RCC 7860 (cell line): Measurements from ENCODE around the gene IQSEC3.
"Not testable (repeated sequence)": the region's sequence is repeated elsewhere in the genome, so short reads cannot be mapped to it uniquely, and the experiment has no call there.

Experiments
- DNase-seq: peaks from one replicate; pipeline ENCODE4 v3.0.0-alpha.2; 2015; ENCODE audit warnings: low spot score
- FAIRE-seq: peaks from 2 replicates; lab custom pipeline; 2012; peaks lifted over from hg19 to GRCh38; lab: Jason Lieb, UNC

The IQSEC3 gene

DNA sequence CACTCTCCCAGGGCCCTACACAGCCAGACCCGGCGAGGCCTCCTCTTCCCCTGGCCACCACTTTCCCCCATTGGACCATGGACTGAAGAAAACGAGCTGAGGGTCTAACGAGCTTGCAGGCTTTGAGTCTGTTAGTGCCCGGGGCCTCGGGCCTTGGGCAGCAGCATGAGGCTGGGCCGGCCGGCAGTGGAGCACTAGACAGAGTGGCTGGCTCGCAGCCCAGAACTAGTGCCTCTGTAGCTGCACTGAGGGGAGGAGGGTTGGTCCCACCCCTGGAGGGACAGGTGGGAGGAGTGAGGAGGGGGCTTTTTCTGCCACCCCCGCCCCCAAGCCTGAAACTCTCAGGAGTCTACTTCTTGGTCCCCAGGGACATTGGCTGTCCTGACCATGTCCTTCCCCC, 108.7 kb downstream of the IQSEC3 start:
- FAIRE-seq (no peak), DNase-seq (no peak)

- DNase-seq = no peak
- FAIRE-seq = no peak
Measured at GRCh38 chr12:175759-176158, 109.2 kb downstream of the IQSEC3 start.

GRCh38 chr12:176321-177181, 110.0 kb downstream of the IQSEC3 start:
- peak; percentile 94 for DNase-seq
- peak; percentile 94 for FAIRE-seq

- DNase-seq (no peak), FAIRE-seq (no peak)
Measured at GRCh38 chr12:177336-177979, 110.9 kb downstream of the IQSEC3 start.

DNA sequence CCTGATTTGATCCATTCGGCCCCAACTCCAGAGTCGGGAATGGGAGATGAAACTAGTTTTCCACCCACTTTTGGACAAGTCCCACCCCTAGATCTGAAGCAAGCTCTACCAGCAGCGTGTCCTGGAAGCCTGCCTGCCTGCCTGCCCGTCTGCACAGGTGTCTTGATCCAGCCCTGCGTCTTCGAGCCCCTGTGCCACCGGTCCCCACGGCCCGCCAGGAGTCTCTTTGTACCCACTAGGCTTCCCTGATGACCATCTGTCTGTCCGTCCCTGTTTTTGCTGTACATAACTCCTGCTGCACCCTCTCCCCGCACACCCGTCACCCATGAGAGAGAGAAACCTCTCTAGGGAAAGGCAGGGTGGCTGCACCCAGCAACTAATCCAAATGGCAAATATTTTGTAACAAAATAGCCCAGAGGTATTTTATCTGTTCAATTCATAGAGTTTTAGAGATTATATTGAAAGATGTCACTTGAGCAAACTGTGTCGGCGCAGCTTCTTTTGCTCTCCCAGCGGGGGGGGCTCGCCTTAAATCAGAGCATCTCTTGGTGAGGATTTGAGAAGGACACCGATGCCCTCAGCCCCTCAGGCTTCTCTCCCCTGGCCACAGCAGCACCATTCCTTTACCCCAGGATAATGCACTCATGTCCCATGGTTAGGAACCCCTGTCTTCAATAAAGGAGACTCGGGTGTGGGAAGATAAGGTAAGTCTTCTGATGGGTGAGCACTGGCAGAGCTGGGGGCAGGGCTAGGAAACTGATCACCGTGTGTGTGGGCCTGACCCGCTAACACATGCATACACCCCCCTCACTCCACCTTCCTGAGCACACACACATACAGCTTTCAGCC, 111.6 kb downstream of the IQSEC3 start:
- DNase-seq = no peak
- no peak for FAIRE-seq

GRCh38 chr12:178829-179109, 112.2 kb downstream of the IQSEC3 start:
- no peak for FAIRE-seq
- DNase-seq = no peak

DNA sequence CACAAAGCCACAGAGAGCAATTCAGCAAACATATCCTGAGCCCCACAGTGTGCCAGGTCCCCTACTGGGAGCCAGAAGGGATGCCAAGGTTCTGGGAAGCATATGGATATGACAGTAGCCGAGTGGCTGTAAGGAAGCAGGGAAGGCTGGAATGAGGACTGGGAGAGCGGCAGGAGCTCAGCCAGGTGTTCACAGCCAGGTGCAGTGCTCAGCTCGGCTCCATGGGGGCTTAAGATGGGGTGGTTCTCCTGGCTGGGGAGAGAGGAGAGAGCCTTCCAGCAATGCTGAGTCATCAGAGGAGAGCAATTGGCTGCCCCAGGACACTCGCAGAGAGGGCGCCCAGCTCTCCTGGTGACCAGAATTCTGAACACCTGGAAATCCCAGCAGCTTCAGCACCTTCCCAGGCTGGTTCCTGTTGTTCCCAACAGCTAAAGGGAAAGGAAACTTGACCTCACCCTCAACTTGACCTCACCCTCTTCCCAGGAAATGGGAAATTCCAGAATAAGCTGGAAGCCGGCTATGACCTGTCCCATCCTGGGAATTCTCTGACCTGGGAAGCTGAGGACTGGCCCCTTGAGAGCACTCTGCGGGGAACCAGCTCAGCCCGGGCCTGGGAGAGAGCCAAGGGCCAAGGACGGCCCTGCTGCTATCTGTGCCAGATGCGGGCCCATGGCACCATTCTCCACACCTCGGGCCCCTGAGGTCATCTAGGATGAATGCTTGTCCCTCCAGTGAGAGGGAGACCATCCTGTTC, 112.7 kb downstream of the IQSEC3 start:
- FAIRE-seq (peak; percentile 83), DNase-seq (peak; percentile 80)

DNA sequence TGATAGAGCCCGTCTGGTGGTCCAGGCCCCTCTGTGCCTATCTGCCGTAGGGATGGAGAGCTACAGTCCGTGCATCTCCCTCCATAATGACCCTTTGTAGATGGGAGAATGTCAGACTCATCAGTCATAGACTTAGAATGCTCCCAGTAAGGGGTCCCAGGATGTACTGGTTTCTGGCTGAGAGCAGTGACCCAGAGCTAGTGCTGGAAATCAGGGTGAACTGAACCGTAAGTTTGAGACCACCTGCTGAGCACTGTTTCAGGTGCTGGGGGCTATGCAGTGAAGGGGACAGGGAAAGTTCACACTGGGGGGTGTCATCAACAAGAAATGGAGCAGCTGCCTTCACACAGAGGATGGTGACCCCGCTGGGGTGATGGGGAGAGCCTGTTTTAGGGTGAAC, 113.3 kb downstream of the IQSEC3 start:
- no peak for FAIRE-seq
- DNase-seq = peak; percentile 47

GRCh38 chr12:180445-180844, 113.9 kb downstream of the IQSEC3 start:
- DNase-seq (peak; percentile 86), FAIRE-seq (peak; percentile 85)

- no peak for DNase-seq
- FAIRE-seq = no peak
Measured at GRCh38 chr12:181921-182320, 115.4 kb downstream of the IQSEC3 start.

DNA sequence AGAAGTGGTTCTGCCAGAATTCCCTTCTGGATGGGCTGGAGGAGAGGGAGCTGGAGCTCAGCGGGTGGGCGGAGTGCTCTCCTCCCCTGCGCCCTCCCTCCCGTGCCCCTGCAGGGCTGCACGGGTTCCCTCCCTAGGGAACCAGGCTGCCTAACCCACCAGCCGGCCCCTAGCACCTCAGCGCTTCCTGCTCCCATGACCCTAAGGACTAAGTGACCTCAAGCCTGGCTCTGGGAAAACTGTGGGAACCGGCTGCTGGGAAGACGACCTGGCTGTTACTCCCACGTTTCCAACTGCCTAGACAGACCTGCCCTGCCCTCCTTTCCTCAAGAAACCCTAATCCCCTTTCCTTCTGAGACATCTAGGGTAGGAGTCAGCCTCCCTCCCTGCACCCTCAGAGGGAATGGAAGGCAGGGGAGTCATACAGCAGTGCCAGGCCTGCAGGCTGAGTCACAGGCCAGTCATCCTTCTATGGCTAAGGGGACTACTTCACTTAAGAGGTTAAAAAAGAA, 115.9 kb downstream of the IQSEC3 start:
- DNase-seq (peak; percentile 92), FAIRE-seq (peak; percentile 97)

GRCh38 chr12:184811-185575, 118.4 kb downstream of the IQSEC3 start:
- no peak for FAIRE-seq

GRCh38 chr12:185576-185955, 119.0 kb downstream of the IQSEC3 start:
- no peak for FAIRE-seq
- no peak for DNase-seq

More at GRCh38 chr12:184811-185575, 118.4 kb downstream of the IQSEC3 start:
- no peak for DNase-seq

DNA sequence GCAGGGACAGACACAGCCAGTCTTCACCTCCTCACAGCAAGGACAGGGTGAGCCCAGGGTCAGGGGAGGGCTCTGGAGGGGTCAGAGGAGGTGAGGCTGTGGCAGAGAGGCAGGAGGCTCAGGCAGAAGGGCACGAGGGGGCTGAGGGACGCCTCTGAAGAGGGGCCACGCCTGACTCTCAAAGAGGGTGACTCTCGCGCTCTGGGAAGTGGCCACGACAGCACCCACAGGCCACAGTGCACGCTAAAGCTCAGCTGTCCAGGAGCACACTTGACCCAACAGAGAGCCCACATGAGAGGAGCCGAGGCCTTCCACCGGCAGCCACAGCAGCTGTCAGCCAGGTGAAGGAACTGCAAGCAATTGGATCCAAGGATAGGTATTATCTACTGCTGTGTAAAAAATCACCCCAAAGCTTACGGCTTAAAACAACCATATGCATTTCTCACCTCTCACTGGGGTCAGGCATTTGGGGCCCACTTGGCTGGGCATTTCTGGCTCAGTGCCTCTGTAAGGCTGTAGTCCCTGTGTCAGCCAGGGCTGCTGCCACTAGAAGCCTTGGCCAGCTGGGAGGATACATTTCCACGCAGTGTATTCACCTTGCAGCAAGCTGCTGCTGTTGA, 119.5 kb downstream of the IQSEC3 start:
- DNase-seq = no peak
- no peak for FAIRE-seq

GRCh38 chr12:187986-188909, 121.7 kb downstream of the IQSEC3 start:
- not testable (repeated sequence) for DNase-seq, FAIRE-seq

DNA sequence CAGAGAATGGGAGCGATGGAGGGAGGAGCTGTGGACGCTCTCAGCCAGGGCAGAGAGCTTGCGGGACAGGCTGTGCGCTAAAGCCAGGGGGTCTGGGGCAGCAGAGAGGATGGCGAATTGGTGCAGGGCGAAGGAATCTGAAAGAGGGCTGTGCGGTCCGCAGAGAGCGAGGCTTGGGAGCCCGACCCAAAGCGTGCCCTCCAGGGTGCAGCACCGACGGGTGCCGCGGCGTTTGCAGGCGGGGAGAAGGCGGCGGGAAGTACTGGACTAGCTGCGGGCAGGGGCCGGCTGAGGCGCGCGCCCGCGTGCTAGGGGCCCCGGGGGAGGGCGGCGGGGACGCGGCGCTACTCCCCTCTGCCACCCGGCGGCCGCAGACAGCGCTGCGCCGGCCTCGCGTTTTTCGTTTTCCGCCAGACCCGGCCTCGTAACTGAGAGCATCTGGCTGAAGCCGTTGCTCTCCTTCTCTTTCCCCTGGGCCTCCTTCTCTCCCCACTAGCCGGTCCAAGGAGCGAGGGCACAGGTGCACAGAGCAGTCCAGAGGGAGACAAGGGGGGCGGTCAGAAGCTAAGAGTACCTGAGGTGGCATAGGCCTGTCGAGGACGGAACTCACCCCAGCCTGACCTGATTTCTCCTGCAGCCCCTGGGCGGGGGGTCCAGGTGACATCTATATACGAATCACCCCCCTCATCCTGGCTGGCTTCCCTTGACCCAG, 122.5 kb downstream of the IQSEC3 start:
- peak; percentile 8 for DNase-seq
- FAIRE-seq = no peak

- FAIRE-seq (no peak), DNase-seq (no peak)
Measured at GRCh38 chr12:189622-189962, 123.0 kb downstream of the IQSEC3 start.

DNA sequence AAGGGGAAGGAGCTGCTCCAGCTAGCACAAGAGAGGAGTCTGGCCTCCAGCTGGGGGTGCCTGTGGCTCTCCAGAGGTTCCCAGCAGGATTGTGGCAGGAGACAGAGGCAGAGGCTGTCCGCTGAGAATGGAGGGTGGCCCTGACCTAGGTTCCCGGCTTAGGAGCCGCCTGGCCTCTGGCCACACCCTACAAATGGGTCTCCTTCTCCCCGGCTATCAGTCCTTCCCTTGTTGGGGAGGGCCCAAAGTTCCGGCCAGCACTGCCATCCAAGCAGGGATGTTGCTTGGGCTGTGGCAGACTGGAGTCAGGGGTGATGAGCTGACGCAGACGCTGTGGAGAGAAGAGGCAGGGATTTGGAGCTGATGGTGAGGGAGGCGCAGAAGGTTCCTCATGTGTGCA, 124.3 kb downstream of the IQSEC3 start:
- no peak for FAIRE-seq
- no peak for DNase-seq
